GM12801 (cell line): ENCODE measurements around the gene GFM1.

ENCODE experiments used
- CTCF ChIP-seq: IDR thresholded peaks from one replicate; pipeline ENCODE4 v1.5.1; 2011; ENCODE audit warnings: control low read depth; ENCODE audit not compliant: insufficient read length; ENCODE audit errors: extremely low read depth

Gene GFM1

GRCh38 chr3:158660711-158661110 lies 16.4 kb downstream of the GFM1 start:
- no peak for TF ChIP-seq CTCF

- no peak for TF ChIP-seq CTCF
Measured at GRCh38 chr3:158663246-158663645, 18.9 kb downstream of the GFM1 start.

GRCh38 chr3:158663832-158664231 lies 19.5 kb downstream of the GFM1 start:
- no peak for TF ChIP-seq CTCF

- TF ChIP-seq CTCF = no peak
Measured at GRCh38 chr3:158666416-158666815, 22.1 kb downstream of the GFM1 start.

GRCh38 chr3:158668506-158668905 lies 24.2 kb downstream of the GFM1 start:
- no peak for TF ChIP-seq CTCF

- TF ChIP-seq CTCF = no peak
Measured at GRCh38 chr3:158671821-158672214, 27.5 kb downstream of the GFM1 start.

GRCh38 chr3:158672215-158673176 lies 28.2 kb downstream of the GFM1 start, which contains the start of gene LXN:
Gene LXN (minus strand): TSS chr3:158672648. CDS start chr3:158672478, 170 bp downstream.
- no peak for TF ChIP-seq CTCF
